Measurements from ENCODE around the gene CPVL. TPM values are rescaled to one million over a fixed set of nuclear protein-coding genes. Genes with fewer than 3 reads are reported as not detected.

The CPVL gene
- total RNA-seq, 1 donor from 2014 or later: 0.86 TPM

DNA sequence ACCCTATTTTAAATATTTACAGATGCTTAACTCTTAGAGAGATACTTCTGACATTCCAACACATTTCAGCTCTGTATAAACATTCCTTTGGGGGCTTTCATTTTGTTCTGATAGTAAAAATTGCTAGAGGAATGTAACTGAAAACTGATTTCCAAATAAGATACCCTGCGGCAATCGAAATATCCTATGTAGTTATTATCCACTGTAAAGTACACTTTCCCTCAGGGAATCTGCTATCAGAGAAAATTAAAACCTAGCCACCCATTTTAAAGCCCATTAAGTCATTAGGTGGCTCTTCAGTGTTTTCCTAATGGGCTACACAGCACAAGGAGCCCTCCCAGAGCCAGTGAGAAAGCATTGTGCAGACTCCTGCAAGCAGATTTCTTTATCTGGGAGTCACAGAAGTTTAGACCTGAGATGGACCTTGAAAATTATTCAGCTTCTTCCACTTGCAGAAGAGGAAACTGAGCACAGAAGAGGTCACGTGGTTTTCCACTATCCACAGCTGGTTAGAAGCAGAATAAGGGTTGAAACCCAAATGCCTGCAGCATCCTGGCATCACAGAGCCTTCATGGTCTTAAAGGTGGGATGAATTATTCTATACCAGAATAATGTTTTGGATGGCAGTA is 12.6 kb upstream of the CPVL start:
- intact Hi-C loops (cut with micrococcal nuclease): no loop called here

DNA sequence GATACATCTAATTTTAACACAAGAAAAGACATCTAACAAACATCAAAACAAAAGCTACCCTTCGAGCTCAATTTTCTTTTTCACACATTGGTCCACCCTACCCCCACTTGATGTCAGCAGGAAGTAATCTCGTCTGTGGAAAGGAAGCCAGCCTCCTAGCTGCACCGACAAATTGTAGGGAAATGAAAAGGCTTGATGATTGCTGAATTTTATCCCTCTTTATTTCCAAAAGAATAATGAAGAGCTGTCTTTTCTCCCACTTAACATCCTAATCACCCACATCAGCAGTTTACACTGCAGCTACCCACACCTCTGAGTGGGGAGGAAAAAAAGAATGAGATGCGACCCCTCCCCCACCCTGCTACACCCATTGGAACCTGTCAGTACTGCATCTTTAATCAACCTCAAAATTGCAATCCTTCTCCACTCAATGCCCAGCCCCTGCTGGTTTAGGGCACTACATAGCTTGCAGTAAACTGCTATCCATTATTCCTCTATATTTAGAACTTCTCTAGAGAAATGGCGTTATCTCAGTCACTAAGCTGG is 10.6 kb upstream of the CPVL start:
- intact Hi-C loops (cut with micrococcal nuclease): no loop called here

DNA sequence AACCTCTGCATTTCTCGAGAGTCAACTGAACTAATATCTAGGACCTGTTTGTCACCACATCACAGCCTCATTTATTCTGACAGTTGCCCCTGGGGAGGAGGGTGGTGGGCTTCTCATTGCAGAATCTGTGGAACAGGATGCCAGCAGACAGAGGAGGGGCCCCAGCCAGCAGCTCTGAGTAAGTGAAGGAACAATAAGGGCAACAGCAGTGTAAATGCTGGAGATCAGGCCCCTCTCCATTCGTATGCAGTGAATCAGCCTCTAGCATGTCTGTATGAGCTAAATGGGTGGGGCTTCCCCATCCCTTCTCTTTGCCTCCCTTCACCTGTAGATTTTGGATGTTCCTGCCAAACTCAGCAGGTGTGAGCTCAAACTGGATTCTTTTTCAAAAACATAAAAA is 7.7 kb upstream of the CPVL start:
- intact Hi-C loops (cut with micrococcal nuclease): no loop called here

GRCh38 chr7:29150856-29151255 is 4.5 kb upstream of the CPVL start:
- intact Hi-C loops (cut with micrococcal nuclease): no loop called here

- intact Hi-C loops (cut with micrococcal nuclease): no loop called here
These were observed 2.7 kb upstream of the CPVL start for GRCh38 chr7:29149036-29149435.

GRCh38 chr7:29147821-29148220 is 1.5 kb upstream of the CPVL start:
- intact Hi-C loops (cut with micrococcal nuclease): no loop called here

DNA sequence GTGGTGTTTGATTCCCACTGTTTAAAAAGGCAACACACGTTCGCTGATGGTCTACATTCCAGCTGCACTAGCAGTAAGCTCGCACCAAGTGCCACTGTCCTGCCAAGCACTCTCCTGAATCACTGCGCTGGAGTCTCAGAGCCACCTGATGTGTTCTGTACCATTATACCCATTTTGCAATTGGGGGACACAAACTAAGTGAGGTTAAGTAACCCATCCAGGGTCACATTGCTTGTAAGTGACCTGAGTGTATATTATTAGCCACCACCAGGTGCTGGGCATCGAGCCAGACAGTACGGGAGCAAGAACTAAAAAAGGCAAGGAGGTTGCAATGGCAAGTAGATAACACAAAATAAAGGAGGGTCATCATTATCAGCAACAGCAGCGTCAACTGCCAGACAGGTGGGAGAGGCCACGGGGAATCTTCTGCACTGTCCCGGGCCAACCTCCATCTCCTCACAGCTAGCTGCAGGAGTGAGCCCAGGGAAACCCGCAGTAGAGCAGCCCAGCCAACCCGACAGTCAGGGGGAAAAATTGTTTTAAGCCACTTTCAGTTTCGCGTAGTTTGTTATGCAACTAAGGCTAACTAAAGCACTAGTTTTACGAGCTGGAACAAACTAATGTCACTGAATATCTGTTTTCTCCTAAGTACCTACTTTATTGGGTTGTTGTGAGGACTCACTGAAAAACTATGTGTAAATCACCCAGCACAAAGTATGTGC is 712 bp upstream of the CPVL start:
- intact Hi-C loops (cut with micrococcal nuclease): no loop called here

GRCh38 chr7:29145553-29146056 is 732 bp downstream of the CPVL start:
- intact Hi-C loops (cut with micrococcal nuclease): no loop called here

DNA sequence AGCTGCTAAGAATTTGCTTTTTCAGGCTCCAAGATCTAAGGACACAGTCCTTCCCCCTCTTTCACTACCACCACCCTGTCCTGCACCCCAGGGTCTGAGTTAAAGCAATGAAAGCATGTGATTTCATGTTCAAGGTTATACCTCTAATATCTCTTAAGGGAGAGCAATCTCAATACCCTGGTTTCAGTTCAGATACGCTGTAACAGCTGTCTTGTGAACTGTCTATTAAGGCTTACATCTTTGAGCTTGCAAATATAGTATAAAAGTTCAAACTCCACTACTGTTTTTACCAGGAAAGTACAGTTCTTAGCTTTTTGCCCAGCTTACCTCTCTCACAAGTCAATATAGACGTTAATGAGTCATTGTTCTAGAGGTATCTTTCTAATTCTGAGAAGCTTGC is 2.6 kb downstream of the CPVL start:
- intact Hi-C loops (cut with micrococcal nuclease): no loop called here

- intact Hi-C loops (cut with micrococcal nuclease): no loop called here
These were observed 4.2 kb downstream of the CPVL start for GRCh38 chr7:29142021-29142727.

DNA sequence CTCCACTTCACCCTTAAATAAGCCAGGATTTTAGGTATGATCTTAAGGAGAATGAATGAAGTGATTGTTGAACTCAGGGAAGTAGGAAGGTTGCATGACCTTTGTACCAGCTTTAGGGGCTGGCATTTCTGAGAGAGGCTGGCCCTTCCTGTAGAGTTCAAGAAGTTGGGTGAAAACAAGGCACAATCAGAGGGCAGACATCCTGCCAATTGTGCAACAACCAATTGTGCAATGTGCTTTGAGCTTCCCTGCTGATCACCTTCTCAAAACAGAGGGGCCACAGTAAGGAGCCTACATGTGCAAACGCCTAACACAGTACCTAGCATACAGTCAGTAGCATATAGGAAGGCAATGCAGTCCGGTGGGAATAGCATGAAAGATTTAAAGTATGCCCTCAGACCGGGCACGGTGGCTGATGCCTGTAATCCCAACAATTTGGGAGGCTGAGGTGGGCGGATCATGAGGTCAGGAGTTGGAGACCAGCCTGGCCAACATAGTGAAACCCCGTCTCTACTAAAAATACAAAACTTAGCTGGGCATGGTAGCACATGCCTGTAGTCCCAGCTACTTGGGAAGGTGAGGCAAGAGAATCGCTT is 5.4 kb downstream of the CPVL start:
- intact Hi-C loops (cut with micrococcal nuclease): no loop called here

- intact Hi-C loops (cut with micrococcal nuclease): no loop called here
These were observed 6.5 kb downstream of the CPVL start for GRCh38 chr7:29139796-29140195.

DNA sequence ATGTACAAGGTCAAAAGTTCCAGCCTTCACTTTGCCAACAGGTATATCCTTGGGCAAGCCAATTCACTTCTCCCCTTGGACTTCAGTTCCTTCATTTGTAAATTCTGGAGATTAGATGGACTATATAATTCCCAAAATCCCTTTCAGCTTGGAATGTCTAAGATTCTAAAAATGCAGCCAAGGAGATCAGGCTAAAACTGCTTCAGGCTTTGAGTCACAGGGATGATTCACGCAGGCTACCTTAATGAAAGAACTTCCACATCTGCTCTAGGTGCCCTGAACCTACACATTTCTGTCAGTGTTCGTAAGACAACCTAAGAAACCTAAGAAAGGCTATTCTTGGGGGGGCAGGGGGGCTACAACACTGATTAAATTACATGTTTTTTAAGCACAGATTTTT is 7.1 kb downstream of the CPVL start:
- intact Hi-C loops (cut with micrococcal nuclease): no loop called here

- intact Hi-C loops (cut with micrococcal nuclease): no loop called here
These were observed 7.7 kb downstream of the CPVL start for GRCh38 chr7:29138588-29138987.

GRCh38 chr7:29135846-29136245 is 10.5 kb downstream of the CPVL start:
- intact Hi-C loops (cut with micrococcal nuclease): no loop called here

GRCh38 chr7:29132980-29133379 is 13.4 kb downstream of the CPVL start:
- intact Hi-C loops (cut with micrococcal nuclease): no loop called here

DNA sequence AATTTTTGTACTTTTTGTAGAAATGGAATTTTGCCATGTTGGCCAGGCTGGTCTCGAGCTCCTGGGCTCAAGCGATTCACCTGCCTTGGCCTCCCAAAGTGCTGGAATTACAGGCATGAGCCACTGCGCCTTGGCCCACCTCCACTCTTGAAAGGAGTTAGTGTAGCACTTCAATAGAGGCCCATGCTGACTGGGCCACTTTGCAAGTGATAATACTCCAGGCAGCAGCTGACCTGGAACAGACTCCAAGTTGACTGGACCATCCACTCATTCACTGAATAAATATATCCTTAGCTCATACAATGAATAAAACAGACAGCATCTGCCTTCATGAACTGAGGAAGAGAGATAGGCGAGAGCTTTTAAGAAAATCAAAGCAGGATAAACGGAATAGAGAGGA is 14.7 kb downstream of the CPVL start:
- intact Hi-C loops (cut with micrococcal nuclease): no loop called here

- intact Hi-C loops (cut with micrococcal nuclease): no loop called here
These were observed 16.2 kb downstream of the CPVL start for GRCh38 chr7:29130096-29130495.

- intact Hi-C loops (cut with micrococcal nuclease): no loop called here
These were observed 18.8 kb downstream of the CPVL start for GRCh38 chr7:29127527-29127926.

- intact Hi-C loops (cut with micrococcal nuclease): no loop called here
These were observed 19.5 kb downstream of the CPVL start for GRCh38 chr7:29126804-29127203.

DNA sequence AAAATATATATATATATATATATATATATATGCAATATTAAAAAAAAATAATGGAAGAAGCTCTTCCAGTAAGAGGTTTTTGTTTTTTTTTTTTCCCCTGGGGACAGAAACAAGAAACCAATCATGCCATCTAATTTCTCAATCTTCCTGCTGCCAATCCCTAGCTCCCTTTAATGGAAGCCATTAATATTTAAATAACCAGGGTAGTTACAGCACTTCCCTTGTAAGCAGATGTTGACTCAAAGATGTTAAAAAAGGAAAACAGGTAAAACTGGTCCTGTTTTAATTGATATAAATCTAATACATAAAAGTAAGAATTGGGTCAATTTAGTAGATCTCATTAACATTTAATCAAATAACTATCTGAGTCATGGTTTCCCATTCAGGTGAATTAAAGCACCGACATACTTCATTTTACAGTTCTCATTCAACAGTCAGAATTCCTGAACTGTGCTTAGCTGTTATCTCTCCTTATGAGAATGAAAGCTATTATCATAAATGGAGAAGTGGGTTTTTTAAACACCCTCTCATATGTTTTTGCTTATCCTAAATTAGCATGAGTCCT is 22.6 kb downstream of the CPVL start:
- intact Hi-C loops (cut with micrococcal nuclease): no loop called here

Measured in T-helper 1 cell treated with Interleukin-12 subunit alpha and Interleukin-12 subunit beta and Interleukin-4 antibody, amounts not matched to agents 30 ng/mL and 1 ng/mL, for 36 hours (primary cell).